ENCODE results near the gene TNNT3. TPM values are rescaled to one million over a fixed set of nuclear protein-coding genes. Genes with fewer than 3 reads are reported as not detected.

TNNT3 gene
- total and polyA plus RNA-seq, 2 donors from 2014 or later, result 0.60 TPM; not detected in 1

DNA sequence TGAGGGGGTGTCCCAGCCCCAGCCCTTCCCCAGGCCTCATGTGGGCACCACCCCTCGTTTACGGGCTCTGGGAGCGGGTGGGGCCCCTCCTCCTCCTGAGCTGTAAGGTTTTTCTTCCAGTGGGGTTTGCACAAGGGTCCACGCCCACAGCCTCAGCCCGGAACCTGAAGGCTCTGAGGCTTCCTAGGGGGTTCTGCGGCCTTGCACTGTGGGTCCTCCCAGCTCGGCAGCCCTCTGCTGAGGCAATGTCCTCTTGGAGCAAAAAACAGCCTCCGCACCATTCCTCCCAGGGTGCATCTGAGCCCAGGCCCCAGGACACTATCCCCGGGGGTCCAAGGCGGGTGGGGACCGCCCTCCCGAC is 64.1 kb downstream of the TNNT3 start:
- H3K27ac ChIP-seq (ENCODE audit: low read depth in 2 of 2, low read length in 2 of 2), result no peak overlapping the region
- no peaks in the 10 kb centered on the region for H3K36me3 ChIP-seq (ENCODE audit: control insufficient read depth in 2 of 3, insufficient read depth in 3 of 3, low read length in 3 of 3)
- TF ChIP-seq, protein P1, sequence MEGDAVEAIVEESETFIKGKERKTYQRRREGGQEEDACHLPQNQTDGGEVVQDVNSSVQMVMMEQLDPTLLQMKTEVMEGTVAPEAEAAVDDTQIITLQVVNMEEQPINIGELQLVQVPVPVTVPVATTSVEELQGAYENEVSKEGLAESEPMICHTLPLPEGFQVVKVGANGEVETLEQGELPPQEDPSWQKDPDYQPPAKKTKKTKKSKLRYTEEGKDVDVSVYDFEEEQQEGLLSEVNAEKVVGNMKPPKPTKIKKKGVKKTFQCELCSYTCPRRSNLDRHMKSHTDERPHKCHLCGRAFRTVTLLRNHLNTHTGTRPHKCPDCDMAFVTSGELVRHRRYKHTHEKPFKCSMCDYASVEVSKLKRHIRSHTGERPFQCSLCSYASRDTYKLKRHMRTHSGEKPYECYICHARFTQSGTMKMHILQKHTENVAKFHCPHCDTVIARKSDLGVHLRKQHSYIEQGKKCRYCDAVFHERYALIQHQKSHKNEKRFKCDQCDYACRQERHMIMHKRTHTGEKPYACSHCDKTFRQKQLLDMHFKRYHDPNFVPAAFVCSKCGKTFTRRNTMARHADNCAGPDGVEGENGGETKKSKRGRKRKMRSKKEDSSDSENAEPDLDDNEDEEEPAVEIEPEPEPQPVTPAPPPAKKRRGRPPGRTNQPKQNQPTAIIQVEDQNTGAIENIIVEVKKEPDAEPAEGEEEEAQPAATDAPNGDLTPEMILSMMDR (IDR thresholded peaks at IDR 0.05; ENCODE audit: borderline replicate concordance, extremely low read depth, insufficient read depth), result no peak
- no peaks in the 10 kb centered on the region for H3K27me3 ChIP-seq (ENCODE audit: control insufficient read depth, insufficient read depth, low read length)
- H3K9ac ChIP-seq (ENCODE audit: low read length in 3 of 3), result no peak overlapping the region
- no peaks in the 10 kb centered on the region for H3K9me3 ChIP-seq (ENCODE audit: control insufficient read depth in 2 of 3, insufficient read depth in 1 of 3, low read length in 3 of 3)
- FAIRE-seq (no peak), DNase-seq (peak in 3 of 5 donors; percentile 3 to 16 (median 8))
- no peak overlapping the region for H3K4me3 ChIP-seq (ENCODE audit: low read length in 3 of 3)
- no peaks in the 10 kb centered on the region for H3K4me1 ChIP-seq (ENCODE audit: control insufficient read depth in 2 of 3, insufficient read depth in 2 of 3, low read depth in 1 of 3, low read length in 3 of 3)
- intact Hi-C loops (cut with DNase I), result no loop called here

DNA sequence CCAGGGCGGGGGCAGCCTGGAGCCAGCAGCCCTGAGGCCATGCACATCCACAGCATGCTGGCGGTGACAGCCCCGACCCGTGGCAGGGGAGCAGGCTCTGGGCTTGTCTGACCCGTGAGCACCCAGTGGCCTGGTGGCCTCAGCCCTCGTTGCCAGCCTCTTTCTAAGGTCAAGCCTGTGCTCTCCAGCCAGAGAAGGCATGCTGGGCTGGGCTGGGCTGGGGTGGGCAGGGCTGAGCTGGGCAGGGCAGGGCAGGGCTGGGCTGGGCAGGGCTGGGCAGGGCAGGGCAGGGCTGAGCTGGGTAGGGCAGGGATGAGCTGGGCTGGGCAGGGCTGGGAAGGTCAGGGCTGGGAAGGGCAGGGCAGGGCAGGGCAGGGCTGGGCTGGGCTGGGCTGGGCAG is 67.5 kb downstream of the TNNT3 start:
- FAIRE-seq, result no peak
- TF ChIP-seq, protein P1 (IDR thresholded peaks at IDR 0.05; ENCODE audit: borderline replicate concordance, extremely low read depth, insufficient read depth), result no peak
- no peaks in the 10 kb centered on the region for H3K4me1 ChIP-seq (ENCODE audit: control insufficient read depth in 2 of 3, insufficient read depth in 2 of 3, low read depth in 1 of 3, low read length in 3 of 3)
- no peaks in the 10 kb centered on the region for H3K9me3 ChIP-seq (ENCODE audit: control insufficient read depth in 2 of 3, insufficient read depth in 1 of 3, low read length in 3 of 3)
- DNase-seq, result no peak
- no peaks in the 10 kb centered on the region for H3K27me3 ChIP-seq (ENCODE audit: control insufficient read depth, insufficient read depth, low read length)
- H3K27ac ChIP-seq (ENCODE audit: low read depth in 2 of 2, low read length in 2 of 2), result no peak overlapping the region
- no peaks in the 10 kb centered on the region for H3K36me3 ChIP-seq (ENCODE audit: control insufficient read depth in 2 of 3, insufficient read depth in 3 of 3, low read length in 3 of 3)
- intact Hi-C loops (cut with DNase I), result no loop called here
- H3K9ac ChIP-seq (ENCODE audit: low read length in 3 of 3), result no peak overlapping the region
- no peak overlapping the region for H3K4me3 ChIP-seq (ENCODE audit: low read length in 3 of 3)

DNA sequence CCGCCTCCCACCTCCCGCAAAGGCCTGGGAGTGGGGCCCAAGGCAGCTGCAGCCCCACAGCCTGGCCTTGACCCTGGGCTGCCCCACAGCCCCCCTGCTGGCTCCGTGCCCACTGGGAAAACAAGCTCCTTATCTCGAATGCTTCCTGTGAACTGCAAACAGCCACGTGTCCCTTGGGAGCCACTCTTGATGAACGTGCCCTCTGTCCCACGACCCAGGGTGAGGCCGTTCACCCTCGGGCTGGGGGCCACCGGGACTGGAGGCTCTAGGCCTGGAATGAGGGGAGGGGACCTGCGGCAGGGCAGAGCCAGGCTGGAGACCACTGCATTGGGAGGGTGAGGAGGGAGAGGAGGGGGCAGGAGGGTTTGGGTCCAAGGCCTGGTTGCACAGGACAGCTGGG is 68.7 kb downstream of the TNNT3 start:
- no peak overlapping the region for H3K4me3 ChIP-seq (ENCODE audit: low read length in 3 of 3)
- intact Hi-C loops (cut with DNase I), result no loop called here
- FAIRE-seq, result no peak
- no peak for DNase-seq
- H3K9me3 ChIP-seq (ENCODE audit: control insufficient read depth in 2 of 3, insufficient read depth in 1 of 3, low read length in 3 of 3), result no peaks in the 10 kb centered on the region
- H3K36me3 ChIP-seq (ENCODE audit: control insufficient read depth in 2 of 3, insufficient read depth in 3 of 3, low read length in 3 of 3), result no peaks in the 10 kb centered on the region
- H3K9ac ChIP-seq (ENCODE audit: low read length in 3 of 3), result no peak overlapping the region
- H3K27me3 ChIP-seq (ENCODE audit: control insufficient read depth, insufficient read depth, low read length), result no peaks in the 10 kb centered on the region
- TF ChIP-seq, protein P1 (IDR thresholded peaks at IDR 0.05; ENCODE audit: borderline replicate concordance, extremely low read depth, insufficient read depth), result no peak
- H3K4me1 ChIP-seq (ENCODE audit: control insufficient read depth in 2 of 3, insufficient read depth in 2 of 3, low read depth in 1 of 3, low read length in 3 of 3), result no peaks in the 10 kb centered on the region
- H3K27ac ChIP-seq (ENCODE audit: low read depth in 2 of 2, low read length in 2 of 2), result no peak overlapping the region

Small RNAs within 50 kb of the gene (microRNA-seq; reads per million reads assigned to microRNA genes)
- gene MIR7847, result not detected

Other genes starting within 250 kb of the TNNT3 start
- gene KRTAP5-6, start 222.5 kb upstream of the TNNT3 start, total RNA-seq, result not detected
- not detected for gene KRTAP5-6, start 222.5 kb upstream of the TNNT3 start, polyA plus RNA-seq (ENCODE audit: insufficient read depth, low read depth, low replicate concordance)
- gene IFITM10, start 169.1 kb upstream of the TNNT3 start, total RNA-seq, result 6.4 TPM
- 2.3 TPM for gene IFITM10, start 169.1 kb upstream of the TNNT3 start, polyA plus RNA-seq (ENCODE audit: insufficient read depth, low read depth, low replicate concordance)
- 2,183 TPM for gene CTSD, start 155.8 kb upstream of the TNNT3 start, total RNA-seq
- gene CTSD, start 155.8 kb upstream of the TNNT3 start, polyA plus RNA-seq (ENCODE audit: insufficient read depth, low read depth, low replicate concordance), result 2,764 TPM
- gene SYT8, start 84.7 kb upstream of the TNNT3 start, total RNA-seq, result 1.7 TPM
- gene SYT8, start 84.7 kb upstream of the TNNT3 start, polyA plus RNA-seq (ENCODE audit: insufficient read depth, low read depth, low replicate concordance), result 1.2 TPM
- 1.3 TPM for gene TNNI2, start 80.7 kb upstream of the TNNT3 start, total RNA-seq
- gene TNNI2, start 80.7 kb upstream of the TNNT3 start, polyA plus RNA-seq (ENCODE audit: insufficient read depth, low read depth, low replicate concordance), result not detected
- gene LSP1, start 66.6 kb upstream of the TNNT3 start, total RNA-seq, result 26.1 TPM
- 8.4 TPM for gene LSP1, start 66.6 kb upstream of the TNNT3 start, polyA plus RNA-seq (ENCODE audit: insufficient read depth, low read depth, low replicate concordance)
- gene PRR33, start 27.8 kb upstream of the TNNT3 start, total RNA-seq, result not detected
- not detected for gene PRR33, start 27.8 kb upstream of the TNNT3 start, polyA plus RNA-seq (ENCODE audit: insufficient read depth, low read depth, low replicate concordance)
- gene MRPL23, start 27.6 kb downstream of the TNNT3 start, total RNA-seq, result 45.9 TPM
- 183 TPM for gene MRPL23, start 27.6 kb downstream of the TNNT3 start, polyA plus RNA-seq (ENCODE audit: insufficient read depth, low read depth, low replicate concordance)
- 53.8 TPM for gene H19, start 78.1 kb downstream of the TNNT3 start, total RNA-seq
- 140 TPM for gene H19, start 78.1 kb downstream of the TNNT3 start, polyA plus RNA-seq (ENCODE audit: insufficient read depth, low read depth, low replicate concordance)
- 30.5 TPM for gene IGF2, start 219.7 kb downstream of the TNNT3 start, total RNA-seq
- 10.2 TPM for gene IGF2, start 219.7 kb downstream of the TNNT3 start, polyA plus RNA-seq (ENCODE audit: insufficient read depth, low read depth, low replicate concordance)
- gene INS, start 241.5 kb downstream of the TNNT3 start, total RNA-seq, result not detected
- not detected for gene INS, start 241.5 kb downstream of the TNNT3 start, polyA plus RNA-seq (ENCODE audit: insufficient read depth, low read depth, low replicate concordance)

Data from kidney (tissue), 14 donors.